HG02571 (cell line): ENCODE results near the gene ADGRA3.

Experiments used
- ATAC-seq: cut with Tn5 transposase; IDR thresholded peaks from one replicate; pipeline ENCODE4 v1.9.1; 2021; ENCODE audit warnings: mild to moderate bottlenecking, moderate library complexity; ENCODE audit not compliant: unreplicated experiment

Gene ADGRA3, protein sequence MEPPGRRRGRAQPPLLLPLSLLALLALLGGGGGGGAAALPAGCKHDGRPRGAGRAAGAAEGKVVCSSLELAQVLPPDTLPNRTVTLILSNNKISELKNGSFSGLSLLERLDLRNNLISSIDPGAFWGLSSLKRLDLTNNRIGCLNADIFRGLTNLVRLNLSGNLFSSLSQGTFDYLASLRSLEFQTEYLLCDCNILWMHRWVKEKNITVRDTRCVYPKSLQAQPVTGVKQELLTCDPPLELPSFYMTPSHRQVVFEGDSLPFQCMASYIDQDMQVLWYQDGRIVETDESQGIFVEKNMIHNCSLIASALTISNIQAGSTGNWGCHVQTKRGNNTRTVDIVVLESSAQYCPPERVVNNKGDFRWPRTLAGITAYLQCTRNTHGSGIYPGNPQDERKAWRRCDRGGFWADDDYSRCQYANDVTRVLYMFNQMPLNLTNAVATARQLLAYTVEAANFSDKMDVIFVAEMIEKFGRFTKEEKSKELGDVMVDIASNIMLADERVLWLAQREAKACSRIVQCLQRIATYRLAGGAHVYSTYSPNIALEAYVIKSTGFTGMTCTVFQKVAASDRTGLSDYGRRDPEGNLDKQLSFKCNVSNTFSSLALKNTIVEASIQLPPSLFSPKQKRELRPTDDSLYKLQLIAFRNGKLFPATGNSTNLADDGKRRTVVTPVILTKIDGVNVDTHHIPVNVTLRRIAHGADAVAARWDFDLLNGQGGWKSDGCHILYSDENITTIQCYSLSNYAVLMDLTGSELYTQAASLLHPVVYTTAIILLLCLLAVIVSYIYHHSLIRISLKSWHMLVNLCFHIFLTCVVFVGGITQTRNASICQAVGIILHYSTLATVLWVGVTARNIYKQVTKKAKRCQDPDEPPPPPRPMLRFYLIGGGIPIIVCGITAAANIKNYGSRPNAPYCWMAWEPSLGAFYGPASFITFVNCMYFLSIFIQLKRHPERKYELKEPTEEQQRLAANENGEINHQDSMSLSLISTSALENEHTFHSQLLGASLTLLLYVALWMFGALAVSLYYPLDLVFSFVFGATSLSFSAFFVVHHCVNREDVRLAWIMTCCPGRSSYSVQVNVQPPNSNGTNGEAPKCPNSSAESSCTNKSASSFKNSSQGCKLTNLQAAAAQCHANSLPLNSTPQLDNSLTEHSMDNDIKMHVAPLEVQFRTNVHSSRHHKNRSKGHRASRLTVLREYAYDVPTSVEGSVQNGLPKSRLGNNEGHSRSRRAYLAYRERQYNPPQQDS (N-terminal part only)

DNA sequence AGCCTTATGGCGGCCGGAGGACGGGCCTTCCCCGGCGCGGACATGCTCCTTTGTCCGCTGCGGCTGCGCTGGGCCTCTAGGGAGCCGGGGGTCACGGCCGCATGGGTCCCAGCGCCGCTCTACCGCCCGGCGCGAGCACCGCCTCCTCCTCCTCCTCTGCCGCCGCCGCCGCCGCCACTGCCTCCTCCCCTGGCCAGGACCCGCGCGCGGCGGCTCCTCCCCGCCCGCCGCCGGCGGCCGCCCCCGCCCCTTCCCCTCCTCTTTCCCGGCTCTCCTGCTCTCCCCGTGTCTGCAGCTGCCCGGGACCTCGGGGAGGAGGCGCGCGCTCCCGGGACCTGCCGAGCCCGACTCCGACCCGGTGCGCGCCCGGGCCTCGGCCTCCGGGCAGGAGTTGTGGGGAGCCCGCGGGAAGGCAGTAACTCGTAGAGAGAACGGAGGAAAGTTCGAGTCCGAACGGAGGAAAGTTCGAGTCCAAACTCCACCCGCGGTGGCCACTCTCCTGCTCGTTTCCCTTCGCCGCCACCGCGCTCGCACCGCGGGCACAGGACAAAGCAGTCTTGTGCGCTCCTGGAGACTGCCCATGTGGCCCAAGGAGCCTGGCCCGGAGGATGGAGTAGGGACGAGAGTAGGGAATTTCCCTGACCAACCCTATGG lies at the start of gene ADGRA3:
TSS of gene ADGRA3 (minus strand) at position 179 of the 654 bp plus-strand sequence. CDS start 282 bp downstream, outside the sequence.
- no peak for ATAC-seq

DNA sequence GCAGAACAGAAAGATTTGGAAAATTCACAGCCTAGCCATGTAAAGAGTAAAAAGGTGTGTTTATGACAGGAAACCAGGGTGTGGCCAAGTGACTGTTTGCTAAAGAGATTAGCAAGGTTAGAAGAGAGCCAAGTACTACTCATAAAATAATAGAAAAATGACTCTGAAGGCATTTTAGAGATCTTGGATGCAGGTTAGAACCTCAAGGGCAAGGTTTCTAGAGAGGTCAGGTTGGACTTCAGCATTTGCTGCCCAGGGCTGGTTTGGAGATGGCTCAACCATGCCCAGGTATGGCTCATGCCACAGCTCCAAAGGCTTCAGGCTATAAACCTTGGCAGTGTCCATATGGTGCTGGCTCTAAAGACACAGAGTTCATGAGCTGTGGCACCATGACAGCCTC lies 40.6 kb upstream of the ADGRA3 start:
- no peak for ATAC-seq

DNA sequence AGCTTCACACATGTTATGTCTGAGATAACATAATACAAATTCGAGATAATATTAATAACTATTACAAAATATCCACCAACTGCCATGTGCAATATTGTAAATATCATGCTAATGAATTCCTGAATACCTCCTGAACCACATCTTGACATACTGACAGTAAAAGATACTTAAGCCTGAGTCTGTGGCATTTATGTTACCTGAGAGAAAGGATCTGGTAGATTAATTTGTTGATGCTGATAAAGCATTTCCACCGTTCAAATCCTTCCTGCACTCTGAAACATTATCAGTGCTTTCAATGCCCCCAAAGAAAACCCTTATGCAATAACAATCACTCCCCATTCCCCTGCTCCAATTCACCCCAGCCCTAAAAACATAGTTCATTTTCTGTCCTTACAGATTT lies 38.8 kb upstream of the ADGRA3 start:
- ATAC-seq, result no peak

DNA sequence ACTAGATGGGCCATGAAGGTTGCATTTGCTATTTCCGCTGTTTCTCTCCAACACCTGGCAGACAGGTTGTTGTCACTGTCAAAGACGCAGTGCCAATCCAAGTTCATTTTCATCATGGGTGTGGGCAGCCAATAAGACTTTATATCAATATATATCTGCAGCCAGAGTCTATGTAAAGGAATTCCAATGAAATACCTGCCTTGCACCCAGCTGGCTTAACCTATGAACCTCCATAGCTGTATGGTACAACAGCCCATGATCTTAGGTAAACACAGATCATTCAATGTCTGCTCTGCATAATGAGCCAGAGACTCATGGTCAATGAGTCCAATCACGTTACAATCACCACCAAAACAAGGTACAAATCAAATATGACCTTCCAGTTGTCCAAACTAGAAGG lies 37.7 kb upstream of the ADGRA3 start:
- ATAC-seq, result no peak

DNA sequence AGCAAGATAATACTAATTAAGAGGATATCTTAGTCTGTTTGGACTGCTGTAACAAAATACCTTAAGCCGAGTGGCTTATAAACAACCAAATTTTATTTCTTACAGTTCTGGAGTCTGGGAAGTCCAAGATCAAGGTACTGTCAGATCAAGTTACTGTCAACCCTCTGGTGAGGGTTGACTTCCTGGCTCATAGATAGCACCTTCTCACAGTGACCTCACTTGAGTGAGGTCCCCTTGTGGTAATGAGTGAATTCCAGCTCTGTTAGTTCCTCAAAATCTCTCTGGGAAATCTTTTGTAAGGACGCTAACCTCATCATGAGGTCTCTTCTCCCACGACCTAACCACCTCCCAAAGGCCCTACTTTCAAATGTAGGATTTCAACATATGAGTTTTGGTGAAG lies 36.9 kb upstream of the ADGRA3 start:
- no peak for ATAC-seq

DNA sequence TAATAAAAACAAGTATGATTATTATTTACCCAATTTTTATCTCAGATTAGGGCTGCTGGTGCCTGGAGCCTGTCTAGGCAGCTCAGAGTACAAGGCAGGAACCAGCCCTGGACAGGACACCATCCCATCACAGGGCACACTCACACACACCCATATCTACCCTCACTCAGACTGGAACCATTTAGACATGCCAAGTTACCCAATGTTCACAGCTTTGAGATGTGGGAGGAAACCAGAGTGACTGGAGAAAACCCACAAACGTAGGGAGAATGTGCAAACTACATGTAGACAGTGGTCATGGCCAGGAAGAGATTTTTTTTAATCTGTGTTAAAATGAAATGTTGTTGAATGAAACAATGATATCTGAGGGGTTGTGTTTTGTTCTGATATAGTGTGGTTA lies 35.7 kb upstream of the ADGRA3 start:
- no peak for ATAC-seq

DNA sequence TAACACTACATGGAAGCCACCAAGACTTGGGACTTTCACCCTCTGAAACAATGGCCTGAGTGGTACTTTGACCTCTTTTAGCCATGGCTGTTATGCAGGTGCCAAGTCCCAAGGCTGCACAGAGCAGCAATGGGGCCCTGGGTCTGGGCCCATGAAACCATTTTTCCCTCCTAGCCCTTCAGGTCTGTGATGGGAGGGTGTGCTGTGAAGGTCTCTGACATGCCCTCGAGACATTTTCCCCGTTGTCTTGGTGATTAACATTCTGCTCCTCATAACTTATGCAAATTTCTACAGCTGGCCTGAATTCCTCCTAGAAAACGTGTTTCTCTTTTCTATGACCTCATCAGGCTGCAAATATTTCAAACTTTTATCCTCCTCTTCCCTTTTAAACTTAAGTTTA lies 30.4 kb upstream of the ADGRA3 start:
- ATAC-seq, result no peak

DNA sequence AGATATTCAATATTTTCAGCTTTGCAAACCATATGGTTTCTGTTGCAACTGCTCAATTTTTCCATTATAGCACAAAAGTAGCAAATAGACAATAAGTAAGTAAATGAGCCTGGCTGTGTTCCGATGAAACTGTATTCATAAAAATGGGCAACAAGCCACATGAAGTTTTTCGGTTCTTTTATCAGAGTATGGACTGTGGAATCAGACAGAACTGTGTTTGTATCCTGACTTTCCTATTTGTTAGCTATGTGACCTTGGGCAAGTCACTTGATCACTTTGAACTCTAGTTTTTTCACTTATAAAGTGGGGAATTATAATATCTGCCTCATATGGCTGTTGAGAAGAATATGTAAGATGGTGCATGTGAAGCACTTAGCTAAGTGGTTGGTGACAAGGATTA lies 23.4 kb upstream of the ADGRA3 start:
- ATAC-seq, result no peak

DNA sequence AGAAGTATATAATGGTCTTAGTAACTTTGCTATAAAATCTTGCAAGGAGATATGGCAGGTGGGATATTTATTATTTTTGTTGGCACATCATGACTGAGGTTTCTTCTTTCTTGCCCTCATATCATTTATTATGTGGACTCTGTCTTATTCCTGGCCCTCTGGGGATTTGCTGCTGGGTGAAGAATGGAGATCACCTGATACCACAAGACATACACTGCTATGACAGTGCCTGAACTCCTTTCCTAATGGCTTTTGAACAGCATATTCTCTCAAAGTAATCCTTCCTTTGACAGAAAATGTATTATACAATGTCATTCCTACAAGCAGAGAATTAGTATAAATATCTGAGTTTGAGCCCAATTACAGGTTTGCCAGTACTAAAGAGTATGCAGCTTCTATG lies 22.0 kb upstream of the ADGRA3 start:
- no peak for ATAC-seq

DNA sequence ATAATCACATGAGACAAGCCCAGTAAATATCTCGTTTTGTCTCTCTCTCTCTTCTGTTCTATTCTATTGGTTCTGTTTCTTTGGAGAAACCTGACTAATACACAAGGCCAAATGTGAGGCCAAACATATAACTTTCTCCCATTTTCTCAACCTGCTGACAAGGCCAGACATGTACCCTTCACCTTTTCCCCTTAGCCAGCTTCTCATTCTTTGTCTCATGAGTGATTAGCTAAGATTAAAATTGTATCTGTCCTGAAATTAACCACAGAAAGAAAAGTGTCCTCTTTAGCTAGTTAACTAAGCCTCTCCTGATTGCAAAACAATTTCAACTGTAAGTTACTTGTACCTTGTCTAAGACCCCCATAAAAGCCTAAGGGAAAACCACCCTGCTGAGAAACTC lies 18.5 kb upstream of the ADGRA3 start:
- ATAC-seq, result no peak

DNA sequence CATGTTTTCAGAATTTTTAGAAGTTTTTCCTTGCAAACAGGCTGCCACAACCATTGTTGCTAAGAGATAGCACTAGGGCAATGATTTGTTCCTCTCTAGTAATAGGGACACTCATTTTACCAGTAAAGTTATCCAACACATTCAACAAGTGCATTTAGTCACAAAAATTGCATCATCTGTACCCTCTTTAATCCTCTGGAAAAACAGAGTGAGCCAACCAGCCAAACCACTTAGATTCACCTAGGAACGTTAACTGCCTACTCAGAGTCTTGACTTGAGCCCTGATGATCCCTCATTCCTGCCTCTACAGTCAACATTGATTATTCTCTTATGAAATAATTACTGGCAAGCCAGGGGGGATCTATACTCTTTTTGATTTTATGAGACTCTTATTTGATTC lies 17.0 kb upstream of the ADGRA3 start:
- ATAC-seq, result no peak

DNA sequence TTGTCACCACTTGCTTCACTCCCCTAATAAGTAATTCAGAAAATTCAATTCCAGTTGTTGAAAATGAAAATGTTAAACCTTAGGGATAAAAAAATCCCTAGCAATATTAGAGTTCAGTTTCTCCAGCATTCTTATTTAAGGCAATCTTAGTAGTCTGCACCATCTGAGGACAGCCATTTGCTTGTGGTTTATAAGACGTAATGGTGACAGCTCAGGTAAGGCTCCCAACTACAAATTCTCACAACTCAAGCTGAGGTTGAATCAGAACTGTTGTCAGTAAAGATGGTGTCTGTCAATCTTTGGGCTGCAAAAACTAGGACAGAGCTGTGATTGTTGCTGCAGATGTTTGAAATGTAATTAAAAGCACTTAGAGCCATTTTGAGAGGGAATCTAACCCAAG lies 16.3 kb upstream of the ADGRA3 start:
- ATAC-seq, result no peak

DNA sequence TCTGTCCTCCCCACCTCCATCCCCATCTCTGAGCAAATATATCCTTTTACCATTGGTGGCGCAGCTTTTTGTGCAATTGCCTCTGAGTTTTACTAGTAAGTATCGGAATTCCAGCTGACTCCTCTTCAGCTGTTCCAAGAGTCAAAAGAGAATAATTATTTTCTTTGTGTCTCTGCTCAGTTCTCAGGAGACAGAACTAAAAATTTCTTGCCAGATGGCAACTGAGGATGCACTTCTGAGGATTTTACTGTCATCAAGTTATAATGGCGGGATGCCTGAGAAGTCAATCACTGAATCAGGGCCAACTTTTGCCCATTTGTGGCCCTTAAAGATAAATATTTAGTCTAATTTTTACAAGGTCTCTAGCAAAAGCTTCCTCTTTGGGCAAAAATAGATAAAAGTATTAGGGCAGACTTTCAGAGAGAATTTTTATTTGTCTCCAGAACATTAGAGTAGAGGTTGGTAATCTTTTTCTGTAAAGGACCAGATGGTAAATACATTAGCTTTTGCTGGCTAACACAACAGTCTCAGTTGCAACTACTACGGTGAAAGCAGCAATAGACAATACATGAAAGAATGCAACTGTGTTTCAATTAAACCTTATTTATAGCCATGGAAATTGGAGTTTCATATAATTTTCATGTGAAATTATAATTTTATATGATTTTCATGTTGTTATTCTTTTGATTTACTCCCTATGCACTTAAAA lies 15.6 kb upstream of the ADGRA3 start:
- ATAC-seq, result no peak

DNA sequence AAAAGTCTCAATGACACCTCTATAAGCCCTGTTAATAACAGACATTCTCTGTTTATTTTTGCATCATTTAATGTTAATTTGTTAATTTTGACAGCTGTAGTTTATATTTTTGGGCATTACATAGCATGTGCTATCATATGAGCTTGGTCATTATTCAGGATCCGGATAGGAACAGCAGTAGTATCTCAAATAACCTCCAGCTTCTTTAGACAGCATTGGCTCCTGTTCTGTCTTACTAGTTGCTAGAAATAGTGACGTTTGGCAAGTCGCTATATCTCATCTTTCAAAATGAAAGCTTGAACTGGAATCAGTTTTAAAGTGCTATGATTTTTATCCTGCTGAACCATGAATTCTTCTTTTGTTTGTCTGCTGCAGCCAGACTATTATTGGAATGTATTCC lies 9.0 kb upstream of the ADGRA3 start:
- ATAC-seq, result no peak

DNA sequence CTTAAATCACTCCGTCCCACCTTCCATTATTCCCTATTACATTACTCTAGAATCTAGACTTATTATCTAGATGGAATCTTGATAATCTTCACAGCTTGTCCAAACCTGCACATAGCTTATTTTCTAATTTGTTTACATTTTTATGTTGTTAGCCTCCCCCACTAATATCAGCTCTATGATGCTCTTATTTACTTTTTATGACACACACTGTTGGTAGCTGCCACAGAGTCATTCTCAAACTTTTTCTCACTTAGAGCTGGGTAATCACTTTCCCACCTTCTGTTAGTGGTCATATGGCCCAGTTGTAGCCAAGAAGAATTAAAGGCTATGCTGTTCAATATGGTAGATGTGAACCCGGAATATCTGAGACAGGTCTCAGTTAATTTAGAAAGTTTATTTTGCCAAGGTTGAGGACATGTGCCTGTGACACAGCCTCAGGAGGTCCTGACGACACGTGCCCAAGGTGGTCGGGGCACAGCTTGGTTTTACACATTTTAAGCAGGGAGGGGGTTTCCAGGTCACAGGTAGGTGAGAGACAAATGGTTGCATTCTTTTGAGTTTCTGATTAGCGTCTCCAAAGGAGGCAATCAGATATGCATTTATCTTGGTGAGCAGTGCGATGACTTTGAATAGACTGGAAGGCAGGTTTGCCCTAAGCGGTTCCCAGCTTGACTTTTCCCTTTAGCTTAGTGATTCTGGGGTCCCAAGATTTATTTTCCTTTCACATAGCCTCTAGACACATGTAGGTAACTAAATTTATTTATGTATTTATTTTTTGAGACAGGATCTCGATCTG lies 7.0 kb upstream of the ADGRA3 start:
- ATAC-seq, result no peak

DNA sequence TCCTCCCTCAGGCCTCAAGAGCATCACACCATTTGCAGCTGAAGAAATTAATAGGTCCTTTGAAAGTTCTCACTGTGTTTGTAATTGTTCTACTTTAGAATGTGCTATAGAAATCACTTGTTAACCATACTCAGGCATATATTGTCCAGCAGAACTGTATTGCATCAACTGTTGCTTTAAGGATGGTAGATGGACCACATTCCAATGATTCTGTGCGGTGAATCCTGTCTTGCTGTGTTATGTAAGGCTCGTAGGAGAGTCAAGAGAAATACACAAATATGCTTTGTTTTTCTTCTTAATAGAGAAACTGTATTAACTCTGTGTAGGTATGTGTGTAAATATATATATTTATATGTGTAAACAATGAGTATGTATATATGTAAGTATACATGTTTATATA lies 6.3 kb upstream of the ADGRA3 start:
- ATAC-seq, result no peak

DNA sequence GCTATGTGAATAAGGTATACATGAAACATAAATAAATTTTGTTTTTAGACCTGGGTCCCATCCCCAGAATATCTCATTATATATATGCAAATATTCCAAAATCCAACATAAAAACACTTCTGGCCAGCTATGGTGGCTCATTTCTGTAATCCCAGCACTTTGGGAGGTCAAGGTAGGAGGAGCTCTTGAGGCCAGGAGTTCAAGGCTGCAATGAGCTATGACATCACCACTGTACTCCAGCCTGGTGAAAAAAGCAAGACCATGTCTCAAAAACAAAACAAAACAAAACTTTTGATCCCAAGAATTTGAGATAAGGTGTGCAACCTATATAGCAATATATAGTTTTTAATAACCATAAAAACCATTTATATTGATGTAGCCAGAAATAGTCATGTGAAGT lies 5.4 kb upstream of the ADGRA3 start:
- ATAC-seq, result no peak

DNA sequence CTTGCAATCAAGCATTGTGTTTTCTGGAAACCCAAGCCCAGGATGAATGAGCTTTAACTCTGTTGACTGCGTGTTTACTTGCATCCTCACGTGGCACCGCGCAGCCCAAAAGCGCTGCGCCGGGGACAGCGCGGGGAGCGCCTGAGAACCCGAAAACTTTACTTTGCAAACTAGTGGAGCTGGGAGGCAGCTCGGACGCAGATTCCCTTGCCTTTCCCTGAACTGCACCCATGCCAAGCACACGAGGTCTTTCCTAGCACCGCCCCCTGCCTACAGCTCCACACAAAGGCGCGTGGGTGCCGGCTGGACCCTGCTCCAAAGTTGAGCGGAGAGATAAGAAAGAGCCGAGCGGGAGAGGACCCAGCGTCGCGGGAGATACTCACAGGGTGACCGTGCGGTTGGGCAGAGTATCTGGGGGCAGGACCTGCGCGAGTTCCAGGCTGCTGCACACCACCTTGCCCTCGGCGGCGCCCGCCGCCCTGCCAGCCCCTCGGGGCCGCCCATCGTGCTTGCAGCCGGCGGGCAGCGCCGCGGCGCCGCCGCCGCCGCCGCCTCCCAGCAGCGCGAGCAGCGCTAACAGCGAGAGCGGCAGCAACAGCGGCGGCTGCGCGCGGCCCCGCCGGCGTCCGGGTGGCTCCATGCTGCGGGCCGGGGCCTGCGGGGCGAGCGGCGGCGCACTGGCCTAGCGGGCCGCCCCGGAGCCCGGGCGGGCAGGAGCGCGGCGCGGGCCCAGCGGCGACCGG lies 550 bp downstream of the ADGRA3 start:
- no peak for ATAC-seq

DNA sequence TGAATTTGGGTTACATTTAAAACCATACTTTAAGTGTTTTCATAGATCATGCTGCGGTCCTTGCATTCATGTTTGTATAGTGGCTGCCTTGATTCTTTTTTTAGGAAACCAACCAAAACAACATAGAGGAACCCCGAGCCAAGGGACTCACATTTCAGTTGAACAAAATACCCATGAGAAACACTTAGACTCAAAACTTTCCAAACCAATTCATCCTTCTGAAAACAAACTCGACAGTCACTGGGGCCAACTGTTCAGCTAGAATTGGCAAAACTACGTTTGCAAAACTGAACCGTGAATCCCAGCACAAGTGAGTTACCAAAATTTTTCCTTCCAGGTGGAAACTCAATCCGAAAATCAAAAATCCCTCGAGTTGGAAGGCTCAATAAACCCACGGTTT lies 1.4 kb downstream of the ADGRA3 start:
- no peak for ATAC-seq
